HepG2 (cell line): Measurements from ENCODE around the gene GRPEL2. TPM values are rescaled to one million over a fixed set of nuclear protein-coding genes. Genes with fewer than 3 reads are reported as not detected.

Experiments used
- ATAC-seq: fragments of 200-7000 bp; cut with Tn5 transposase; 3 replicates; pipeline ENCODE4 v1.9.1; 2020; ENCODE audit warnings: mild to moderate bottlenecking, moderate library complexity
- BruUV-seq: library from RNA; stranded (reverse); fragments of 400-500 nt; replicated peaks from 2 replicates; lab custom pipeline; 2021; lab: Mats Ljungman, UMichigan
- CTCF ChIA-PET: fragments of 300-600 bp; formaldehyde crosslinking; extraction: SDS; loops from one replicate; lab custom pipeline; 2021; ENCODE audit warnings: low total read pairs, inconsistent platforms, low intra/inter-chr PET ratio; lab: Yijun Ruan, JAX
- POLR2A ChIA-PET: fragments of 350-600 bp; sonication (Branson Sonifier 250); formaldehyde crosslinking; loops from one replicate; lab custom pipeline; 2020; ENCODE audit warnings: antibody characterized with exemption, inconsistent platforms; lab: Yijun Ruan, JAX
- DNase-seq: peaks from one replicate; pipeline ENCODE4 v3.0.0-alpha.2; 2015; ENCODE audit warnings: low spot score
- FAIRE-seq: peaks from 3 replicates; lab custom pipeline; 2011; peaks lifted over from hg19 to GRCh38; lab: Jason Lieb, UNC
- H2AFZ ChIP-seq: one replicate; pipeline ENCODE4 v1.6.1; 2011; ENCODE audit warnings: low read length, inconsistent platforms
- H3K27ac ChIP-seq: fragments of 300-600 bp; 3 replicates; pipeline ENCODE4 v1.8.0; 2011; ENCODE audit warnings: mixed run types, mild to moderate bottlenecking, mixed read lengths, low read length, inconsistent platforms; ENCODE audit not compliant: insufficient read depth; ENCODE audit errors: extremely low read length
- H3K27me3 ChIP-seq, 2 experiments: fragments of 200-600 bp in 1 of 2; 2 replicates in 1 of 2; 3 replicates in 1 of 2; pipeline versions ENCODE4 v1.6.0 to v1.8.0; 2011; ENCODE audit warnings: low read length in 2 of 2, mild to moderate bottlenecking in 2 of 2, moderate library complexity in 2 of 2, inconsistent platforms in 1 of 2; ENCODE audit not compliant: insufficient read depth in 2 of 2, control insufficient read depth in 1 of 2
- H3K36me3 ChIP-seq, 2 experiments: fragments of 200-600 bp in 1 of 2; replicated peaks in 1 of 2; 2 replicates in 1 of 2; 3 replicates in 1 of 2; pipeline versions ENCODE4 v1.5.1 to v1.8.0; 2011; ENCODE audit warnings: low read length in 2 of 2, inconsistent platforms in 1 of 2; ENCODE audit not compliant: insufficient read depth in 2 of 2, control insufficient read depth in 1 of 2
- H3K4me1 ChIP-seq: 2 replicates; pipeline ENCODE4 v1.5.1; 2012; ENCODE audit warnings: low read length, inconsistent platforms; ENCODE audit not compliant: insufficient read depth
- H3K4me2 ChIP-seq: 2 replicates; pipeline ENCODE4 v1.6.0; 2011; ENCODE audit warnings: low read depth, low read length, inconsistent platforms
- H3K4me3 ChIP-seq, 3 experiments: fragments of 200-600 bp in 1 of 3; sonication (generic), shearing (Covaris generic) in 1 of 3; replicated peaks in 1 of 3; 2 replicates each; pipeline ENCODE4 v1.5.1; 2011 to 2016; ENCODE audit warnings: low read length in 3 of 3, inconsistent platforms in 2 of 3, low read depth in 2 of 3, mild to moderate bottlenecking in 2 of 3, control low read depth in 1 of 3, mixed read lengths in 1 of 3; ENCODE audit not compliant: insufficient read depth in 1 of 3
- H3K79me2 ChIP-seq: one replicate; pipeline ENCODE4 v1.6.1; 2011; ENCODE audit warnings: low read length, inconsistent platforms; ENCODE audit not compliant: insufficient read depth
- H3K9ac ChIP-seq: 2 replicates; pipeline ENCODE4 v1.6.0; 2011; ENCODE audit warnings: mild to moderate bottlenecking, low read depth, low read length, inconsistent platforms; ENCODE audit not compliant: insufficient read depth
- H3K9me3 ChIP-seq: 2 replicates; pipeline ENCODE4 v1.5.1; 2012; ENCODE audit warnings: mild to moderate bottlenecking, low read length
- H4K20me1 ChIP-seq: 2 replicates; pipeline ENCODE4 v1.6.0; 2011; ENCODE audit warnings: inconsistent platforms, mild to moderate bottlenecking, low read length, moderate library complexity; ENCODE audit not compliant: insufficient read depth
- CTCF ChIP-seq: sonication (generic); formaldehyde crosslinking; IDR thresholded peaks from 2 replicates; pipeline ENCODE4 v1.5.0; 2020; ENCODE audit warnings: mild to moderate bottlenecking, missing genetic modification reagents, moderate library complexity
- E2F2 ChIP-seq: sonication (generic); formaldehyde crosslinking; IDR thresholded peaks from 2 replicates; pipeline ENCODE4 v1.4.0; 2020; ENCODE audit warnings: missing genetic modification reagents, borderline replicate concordance
- FOXC1 ChIP-seq: sonication (generic); formaldehyde crosslinking; IDR thresholded peaks from 2 replicates; pipeline ENCODE4 v1.8.0; 2022; ENCODE audit warnings: mild to moderate bottlenecking, missing genetic modification reagents, borderline replicate concordance
- HMGXB4 ChIP-seq, 2 experiments: sonication (generic) in 1 of 2; formaldehyde crosslinking in 1 of 2; IDR thresholded peaks; 2 replicates each; pipeline versions ENCODE4 v1.4.0 to v1.6.1; 2018 to 2020; ENCODE audit warnings: missing genetic modification reagents in 2 of 2, borderline replicate concordance in 1 of 2, low read depth in 1 of 2, mild to moderate bottlenecking in 1 of 2, missing biosample characterization in 1 of 2
- KDM2A ChIP-seq: sonication (generic); formaldehyde crosslinking; IDR thresholded peaks from 2 replicates; pipeline ENCODE4 v1.4.0; 2020; ENCODE audit warnings: low read depth, missing genetic modification reagents, borderline replicate concordance
- ZFP91 ChIP-seq: sonication (generic); formaldehyde crosslinking; IDR thresholded peaks from 2 replicates; pipeline ENCODE4 v1.9.0; 2022; ENCODE audit warnings: missing genetic modification reagents, mild to moderate bottlenecking, borderline replicate concordance
- ZNF501 ChIP-seq: sonication (generic); formaldehyde crosslinking; IDR thresholded peaks from 2 replicates; pipeline ENCODE4 v1.5.1; 2020; ENCODE audit warnings: mild to moderate bottlenecking, moderate library complexity, missing genetic modification reagents
- WGBS: methylation state at CpG from one replicate; pipeline ENCODE4 v1.1.6; 2017; ENCODE audit warnings: low lambda C conversion rate; 5-methylcytosine and 5-hydroxymethylcytosine counted together
- in situ Hi-C: cut with HindIII; loops from 2 replicates; pipeline ENCODE4 v1.10.0; 2017; ENCODE audit warnings: low pct_unique_long_range_greater_than_20kb; ENCODE audit not compliant: extremely low pct_ligation_motif_present
- intact Hi-C: fragments of 100-400 bp; cut with micrococcal nuclease; formaldehyde crosslinking; loops from one replicate; pipeline ENCODE4 v1.10.0; 2022; ENCODE audit not compliant: unreplicated experiment
- polyA plus RNA-seq, 8 experiments: library from polyadenylated mRNA; depleted of rRNA in 3 of 8; stranded (reverse) in 7 of 8; unstranded in 1 of 8; fragments of >200 nt; fragmentation: Illumina TruSeq in 4 of 8; extraction: Trizol in 4 of 8; gene quantifications; 2 replicates each; pipeline versions ENCODE4 v1.2.1 to v1.2.3, GENCODE V29; 2011 to 2016; ENCODE audit warnings: low read depth in 4 of 8, missing spikeins in 1 of 8, mixed read lengths in 1 of 8; ENCODE audit not compliant: insufficient read depth in 1 of 8
- total RNA-seq, 5 experiments: library from RNA; depleted of rRNA; stranded (reverse); fragments of >200 nt; fragmentation: Illumina TruSeq; extraction: Trizol; gene quantifications; 2 replicates each; pipeline ENCODE4 v1.2.3, GENCODE V29; 2016; ENCODE audit warnings: low read depth in 1 of 5

GRPEL2 gene
- total and polyA plus RNA-seq, 2 of the 13 experiments (the other 11 are each of a cell fraction or from before 2014, with no cell fraction given) = 13.1 to 16.6 TPM

GRCh38 chr5:149370878-149371277 is 25.6 kb downstream of the GRPEL2 start:
- H3K79me2 ChIP-seq = no peaks in the 10 kb centered on the region
- 20% methylated on average over 2 of the region's 2 CpGs for WGBS
- H4K20me1 ChIP-seq = no peaks in the 10 kb centered on the region
- no peaks in the 10 kb centered on the region for H3K36me3 ChIP-seq
- no peaks in the 10 kb centered on the region for H3K27me3 ChIP-seq
- H3K27ac ChIP-seq = no peak overlapping the region
- H3K4me3 ChIP-seq = no peak overlapping the region
- POLR2A ChIA-PET = interaction anchor here (1.8 kb wide), 1 partner anchor 50 kb away, joined by 9 read pairs; no protein-coding TSS in a partner anchor
- H3K4me2 ChIP-seq = no peak overlapping the region
- in situ Hi-C loops = loop anchor here (5.0 kb wide), 1 partner anchor 49 kb away; no protein-coding TSS in a partner anchor
- CTCF ChIA-PET = interaction anchor here (3.2 kb wide), 1 partner anchor 54 kb away, joined by 26 read pairs; no protein-coding TSS in a partner anchor
- ATAC-seq (no peak), DNase-seq (no peak), FAIRE-seq (no peak)
- intact Hi-C loops = loop anchor here (1.0 kb wide), 1 partner anchor 54 kb away; no protein-coding TSS in a partner anchor
- H3K4me1 ChIP-seq = peaks cover 24% of the 10 kb centered on the region
- no peak overlapping the region for H2AFZ ChIP-seq
- no peak overlapping the region for H3K9ac ChIP-seq
- no peak for TF ChIP-seq E2F2
- 0 out of 2 replicates have a peak, but pooled peaks have one; percentile 31 for TF ChIP-seq ZNF501 (CRISPR knock-in tag)
- no TSS peak for BruUV-seq
- no peaks in the 10 kb centered on the region for H3K9me3 ChIP-seq

- peak; percentile 23 for FAIRE-seq
- ATAC-seq = peak; percentile 85
- WGBS = 21% methylated on average over 11 of the region's 12 CpGs
- TF ChIP-seq HMGXB4 (CRISPR knock-in tag; IDR thresholded peaks at IDR 0.05; ENCODE audit: borderline replicate concordance in 1 of 2, low read depth in 1 of 2) (no peak; a peak in 1 of 4 replicates), KDM2A (CRISPR knock-in tag) (0 out of 2 replicates have a peak, but pooled peaks have one; percentile 30), CTCF (CRISPR knock-in tag) (peak; percentile 89), ZFP91 (CRISPR knock-in tag) (peak; percentile 21; the same call in 1 of the 2 replicates), FOXC1 (CRISPR knock-in tag) (0 out of 2 replicates have a peak, but pooled peaks have one; percentile 33)
These were observed 26.1 kb downstream of the GRPEL2 start for GRCh38 chr5:149371296-149371962.

More at GRCh38 chr5:149371296-149371962, 26.1 kb downstream of the GRPEL2 start:
- Histone ChIP-seq H3K4me3 (no peak overlapping the region), H3K79me2 (no peaks in the 10 kb centered on the region), H3K4me1 (peaks cover 18% of the 10 kb centered on the region), H3K9ac (no peak overlapping the region), H2AFZ (no peak overlapping the region), H3K36me3 (no peaks in the 10 kb centered on the region), H3K4me2 (no peak overlapping the region), H3K27ac (no peak overlapping the region), H4K20me1 (no peaks in the 10 kb centered on the region), H3K9me3 (no peaks in the 10 kb centered on the region), H3K27me3 (no peaks in the 10 kb centered on the region; a peak in 1 of 5 replicates)
- peak; percentile 61 for DNase-seq
- no TSS peak for BruUV-seq
- CTCF ChIA-PET = interaction anchor here (0.8 to 3.2 kb wide), 2 partner anchors 54 to 63 kb away, joined by 3 to 26 read pairs; no protein-coding TSS in a partner anchor
- in situ Hi-C loops (loop anchor here (5.0 kb wide), 1 partner anchor 49 kb away; no protein-coding TSS in a partner anchor), intact Hi-C loops (loop anchor here (1.0 kb wide), 1 partner anchor 54 kb away; no protein-coding TSS in a partner anchor)
- POLR2A ChIA-PET = interaction anchor here (1.8 kb wide), 1 partner anchor 51 kb away, joined by 9 read pairs; no protein-coding TSS in a partner anchor
